Measurements from ENCODE around the gene GTF2F2. TPM values are rescaled to one million over a fixed set of nuclear protein-coding genes. Genes with fewer than 3 reads are reported as not detected.

Gene GTF2F2
- total and polyA plus RNA-seq, 2 donors (not counting 3 experiments of a cell fraction or from before 2014, with no cell fraction given) = 7.5 to 23.6 TPM

- Histone ChIP-seq H3K36me3 (ENCODE audit: control insufficient read depth in 2 of 2, extremely low read depth in 1 of 2, insufficient read depth in 2 of 2, low read length in 2 of 2) (no peaks in the 10 kb centered on the region), H3K27me3 (ENCODE audit: control insufficient read depth in 2 of 2, insufficient read depth in 2 of 2, low read length in 2 of 2) (no peaks in the 10 kb centered on the region), H3K27ac (ENCODE audit: insufficient read depth, low read depth, low read length) (no peak overlapping the region), H3K9ac (replicated peaks; ENCODE audit: extremely low read depth, insufficient read depth, low read length) (no peak overlapping the region), H3K9me1 (replicated peaks; ENCODE audit: control insufficient read depth, extremely low read depth, insufficient read depth, low read length) (no peaks in the 10 kb centered on the region), H3K9me3 (replicated peaks; ENCODE audit: control insufficient read depth, insufficient read depth, low read length) (no peaks in the 10 kb centered on the region), H2AFZ (ENCODE audit: low read depth, low read length) (no peak overlapping the region), H4K20me1 (replicated peaks; ENCODE audit: control insufficient read depth, extremely low read depth, insufficient read depth, low read length) (no peaks in the 10 kb centered on the region), H3K4me3 (replicated peaks in 1 of 3; ENCODE audit: insufficient read depth in 1 of 3, low read depth in 1 of 3, low read length in 3 of 3) (no peak overlapping the region), H3K79me2 (ENCODE audit: control insufficient read depth, insufficient read depth, low read length) (no peaks in the 10 kb centered on the region), H3K4me1 (ENCODE audit: control insufficient read depth, extremely low read depth, insufficient read depth, low read length) (peaks cover 11% of the 10 kb centered on the region), H3K4me2 (ENCODE audit: insufficient read depth, low read length) (no peak overlapping the region)
- dilution Hi-C loops (cut with MboI; ENCODE audit: extremely low pct_ligation_motif_present, low sequenced_read_pairs) (no loop called here), intact Hi-C loops (cut with micrococcal nuclease) (no loop called here)
- DNase-seq (ENCODE audit: low read depth, low spot score) (no peak), FAIRE-seq (no peak)
- BruUV-seq (replicated peaks) = no TSS peak
- TF ChIP-seq JUN (IDR thresholded peaks at IDR 0.05; ENCODE audit: borderline replicate concordance, insufficient read depth, insufficient read length, low read depth) (no peak), GATA2 (IDR thresholded peaks at IDR 0.05; ENCODE audit: insufficient read depth, insufficient read length, low read depth, low read length) (no peak), POLR2AphosphoS5 (IDR thresholded peaks at IDR 0.05; ENCODE audit: insufficient read depth, low read depth, low read length) (no peak)
- TF ChIP-seq, protein P1, sequence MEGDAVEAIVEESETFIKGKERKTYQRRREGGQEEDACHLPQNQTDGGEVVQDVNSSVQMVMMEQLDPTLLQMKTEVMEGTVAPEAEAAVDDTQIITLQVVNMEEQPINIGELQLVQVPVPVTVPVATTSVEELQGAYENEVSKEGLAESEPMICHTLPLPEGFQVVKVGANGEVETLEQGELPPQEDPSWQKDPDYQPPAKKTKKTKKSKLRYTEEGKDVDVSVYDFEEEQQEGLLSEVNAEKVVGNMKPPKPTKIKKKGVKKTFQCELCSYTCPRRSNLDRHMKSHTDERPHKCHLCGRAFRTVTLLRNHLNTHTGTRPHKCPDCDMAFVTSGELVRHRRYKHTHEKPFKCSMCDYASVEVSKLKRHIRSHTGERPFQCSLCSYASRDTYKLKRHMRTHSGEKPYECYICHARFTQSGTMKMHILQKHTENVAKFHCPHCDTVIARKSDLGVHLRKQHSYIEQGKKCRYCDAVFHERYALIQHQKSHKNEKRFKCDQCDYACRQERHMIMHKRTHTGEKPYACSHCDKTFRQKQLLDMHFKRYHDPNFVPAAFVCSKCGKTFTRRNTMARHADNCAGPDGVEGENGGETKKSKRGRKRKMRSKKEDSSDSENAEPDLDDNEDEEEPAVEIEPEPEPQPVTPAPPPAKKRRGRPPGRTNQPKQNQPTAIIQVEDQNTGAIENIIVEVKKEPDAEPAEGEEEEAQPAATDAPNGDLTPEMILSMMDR (IDR thresholded peaks at IDR 0.05; ENCODE audit: extremely low read depth in 1 of 2, insufficient read depth in 1 of 2, low read depth in 1 of 2, low read length in 2 of 2) = no peak
- ChIA-PET CTCF (interaction anchor here (1.1 to 1.6 kb wide), 3 partner anchors 8 to 274 kb away, joined by 3 to 5 read pairs (median 4); no protein-coding TSS in a partner anchor), POLR2A (interaction anchor here (0.9 kb wide), 1 partner anchor 9 kb away, joined by 3 read pairs; no protein-coding TSS in a partner anchor)
These were observed 200.7 kb downstream of the GTF2F2 start for GRCh38 chr13:45320876-45321629.
